H1 (cell line): ENCODE results near the gene DOP1A. TPM values are rescaled to one million over a fixed set of nuclear protein-coding genes. Genes with fewer than 3 reads are reported as not detected.

ENCODE experiments used
- BRCA1 ChIP-seq: IDR thresholded peaks from 2 replicates; pipeline ENCODE4 v1.6.1; 2012; ENCODE audit warnings: low read depth, low read length, improper control_type of control experiment
- E2F6 ChIP-seq: IDR thresholded peaks from 2 replicates; pipeline ENCODE4 v1.6.1; 2012; ENCODE audit warnings: inconsistent platforms
- EP300 ChIP-seq, 2 experiments: IDR thresholded peaks; 1 replicate in 1 of 2; 2 replicates in 1 of 2; pipeline ENCODE4 v1.6.1; 2011 to 2012; ENCODE audit warnings: low read depth in 2 of 2, low read length in 2 of 2, mild to moderate bottlenecking in 2 of 2, borderline replicate concordance in 1 of 2, inconsistent platforms in 1 of 2, moderate library complexity in 1 of 2
- MAFK ChIP-seq: IDR thresholded peaks from 2 replicates; pipeline ENCODE4 v1.6.1; 2012; ENCODE audit warnings: low read depth, mild to moderate bottlenecking, improper control_type of control experiment, low read length
- PHF8 ChIP-seq: fragments of 200-600 bp; sonication (generic); conservative IDR thresholded peaks from 2 replicates; pipeline ENCODE4 v1.7.1; 2012; ENCODE audit warnings: low read depth, mild to moderate bottlenecking, inconsistent platforms, low read length, moderate library complexity
- TAF7 ChIP-seq: optimal IDR thresholded peaks from 2 replicates; pipeline ENCODE3; 2011; ENCODE audit warnings: low read depth, mild to moderate bottlenecking, inconsistent platforms, low read length, moderate library complexity, borderline replicate concordance
- polyA plus RNA-seq, 7 experiments: library from polyadenylated mRNA; depleted of rRNA in 3 of 7; stranded (reverse) in 5 of 7; unstranded in 2 of 7; fragments of >200 nt in 5 of 7; fragments of 200-250 nt in 2 of 7; gene quantifications; 1 replicate in 5 of 7; 2 replicates in 1 of 7; 4 replicates in 1 of 7; pipeline versions ENCODE4 v1.2.1 to v1.2.3, GENCODE V29; 2011 to 2013; ENCODE audit warnings: missing spikeins in 2 of 7, mixed read lengths in 2 of 7
- total RNA-seq: library from RNA; stranded (reverse); fragmentation: NEBNext Ultra II Directional; extraction: Animal tissue kit (Norgen Biotek cat#: 25700); gene quantifications from 2 replicates; pipeline ENCODE4 v1.2.1, GENCODE V29; 2021
- TF ChIP-seq, protein P1 (sequence below): fragments of 300-600 bp; sonication (generic); IDR thresholded peaks from 2 replicates; pipeline ENCODE4 v1.7.1; 2012; ENCODE audit warnings: low read length, moderate library complexity, mild to moderate bottlenecking, inconsistent platforms; ENCODE audit not compliant: insufficient replicate concordance

The DOP1A gene
- total and polyA plus RNA-seq, 2 of the 8 experiments (the other 6 are each of a cell fraction or from before 2014, with no cell fraction given) = 7.5 to 14.7 TPM

DNA sequence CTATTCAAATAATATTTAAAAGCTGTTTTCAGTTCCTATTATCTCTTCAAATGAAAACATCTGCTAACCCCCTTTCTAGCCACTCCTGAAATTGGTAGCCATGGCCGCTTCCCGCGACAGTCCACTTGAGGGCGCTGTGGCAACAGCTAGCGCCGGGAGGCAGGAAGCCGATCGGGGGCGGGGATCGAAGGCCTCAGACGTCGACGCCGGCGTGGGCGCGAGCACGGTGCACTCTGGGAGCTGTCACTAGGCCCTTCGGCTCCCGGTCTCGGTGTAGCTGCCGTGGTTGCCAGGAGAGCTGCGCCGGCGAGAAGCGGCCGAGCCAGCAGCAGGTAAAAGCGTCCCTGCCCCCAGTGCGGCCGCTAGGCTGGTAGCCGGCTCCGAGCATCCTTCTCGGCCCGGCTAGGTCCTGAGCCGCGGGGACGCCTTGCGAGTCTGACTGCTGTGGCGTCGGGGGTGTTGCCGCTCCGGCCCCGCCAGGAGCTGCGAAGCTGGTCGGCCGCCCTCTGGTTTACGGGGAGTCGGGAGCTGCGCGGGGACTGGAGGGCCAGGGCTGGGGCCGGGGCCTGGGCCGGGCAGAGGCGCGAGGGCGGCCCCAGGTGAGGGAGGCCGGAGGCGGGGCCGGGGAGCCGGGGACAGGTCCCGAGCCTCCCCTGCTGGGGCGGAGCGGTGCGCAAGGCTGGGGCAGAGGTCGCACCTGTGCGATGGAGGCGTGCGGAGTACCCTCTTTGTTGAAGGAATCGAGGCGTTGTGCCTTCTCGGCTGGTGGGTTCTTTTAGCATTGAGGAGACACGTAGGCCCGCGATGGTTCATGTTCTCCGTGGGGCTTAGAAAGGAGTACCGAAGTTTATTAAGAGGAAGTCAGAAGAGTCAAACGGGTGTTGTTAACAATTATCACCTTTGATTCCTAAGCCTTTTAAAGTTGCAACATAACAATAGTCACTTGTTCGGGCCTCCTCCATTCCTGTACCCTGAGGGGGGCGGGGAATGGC is at the start of gene DOP1A (continued):
- TF ChIP-seq, protein P1, sequence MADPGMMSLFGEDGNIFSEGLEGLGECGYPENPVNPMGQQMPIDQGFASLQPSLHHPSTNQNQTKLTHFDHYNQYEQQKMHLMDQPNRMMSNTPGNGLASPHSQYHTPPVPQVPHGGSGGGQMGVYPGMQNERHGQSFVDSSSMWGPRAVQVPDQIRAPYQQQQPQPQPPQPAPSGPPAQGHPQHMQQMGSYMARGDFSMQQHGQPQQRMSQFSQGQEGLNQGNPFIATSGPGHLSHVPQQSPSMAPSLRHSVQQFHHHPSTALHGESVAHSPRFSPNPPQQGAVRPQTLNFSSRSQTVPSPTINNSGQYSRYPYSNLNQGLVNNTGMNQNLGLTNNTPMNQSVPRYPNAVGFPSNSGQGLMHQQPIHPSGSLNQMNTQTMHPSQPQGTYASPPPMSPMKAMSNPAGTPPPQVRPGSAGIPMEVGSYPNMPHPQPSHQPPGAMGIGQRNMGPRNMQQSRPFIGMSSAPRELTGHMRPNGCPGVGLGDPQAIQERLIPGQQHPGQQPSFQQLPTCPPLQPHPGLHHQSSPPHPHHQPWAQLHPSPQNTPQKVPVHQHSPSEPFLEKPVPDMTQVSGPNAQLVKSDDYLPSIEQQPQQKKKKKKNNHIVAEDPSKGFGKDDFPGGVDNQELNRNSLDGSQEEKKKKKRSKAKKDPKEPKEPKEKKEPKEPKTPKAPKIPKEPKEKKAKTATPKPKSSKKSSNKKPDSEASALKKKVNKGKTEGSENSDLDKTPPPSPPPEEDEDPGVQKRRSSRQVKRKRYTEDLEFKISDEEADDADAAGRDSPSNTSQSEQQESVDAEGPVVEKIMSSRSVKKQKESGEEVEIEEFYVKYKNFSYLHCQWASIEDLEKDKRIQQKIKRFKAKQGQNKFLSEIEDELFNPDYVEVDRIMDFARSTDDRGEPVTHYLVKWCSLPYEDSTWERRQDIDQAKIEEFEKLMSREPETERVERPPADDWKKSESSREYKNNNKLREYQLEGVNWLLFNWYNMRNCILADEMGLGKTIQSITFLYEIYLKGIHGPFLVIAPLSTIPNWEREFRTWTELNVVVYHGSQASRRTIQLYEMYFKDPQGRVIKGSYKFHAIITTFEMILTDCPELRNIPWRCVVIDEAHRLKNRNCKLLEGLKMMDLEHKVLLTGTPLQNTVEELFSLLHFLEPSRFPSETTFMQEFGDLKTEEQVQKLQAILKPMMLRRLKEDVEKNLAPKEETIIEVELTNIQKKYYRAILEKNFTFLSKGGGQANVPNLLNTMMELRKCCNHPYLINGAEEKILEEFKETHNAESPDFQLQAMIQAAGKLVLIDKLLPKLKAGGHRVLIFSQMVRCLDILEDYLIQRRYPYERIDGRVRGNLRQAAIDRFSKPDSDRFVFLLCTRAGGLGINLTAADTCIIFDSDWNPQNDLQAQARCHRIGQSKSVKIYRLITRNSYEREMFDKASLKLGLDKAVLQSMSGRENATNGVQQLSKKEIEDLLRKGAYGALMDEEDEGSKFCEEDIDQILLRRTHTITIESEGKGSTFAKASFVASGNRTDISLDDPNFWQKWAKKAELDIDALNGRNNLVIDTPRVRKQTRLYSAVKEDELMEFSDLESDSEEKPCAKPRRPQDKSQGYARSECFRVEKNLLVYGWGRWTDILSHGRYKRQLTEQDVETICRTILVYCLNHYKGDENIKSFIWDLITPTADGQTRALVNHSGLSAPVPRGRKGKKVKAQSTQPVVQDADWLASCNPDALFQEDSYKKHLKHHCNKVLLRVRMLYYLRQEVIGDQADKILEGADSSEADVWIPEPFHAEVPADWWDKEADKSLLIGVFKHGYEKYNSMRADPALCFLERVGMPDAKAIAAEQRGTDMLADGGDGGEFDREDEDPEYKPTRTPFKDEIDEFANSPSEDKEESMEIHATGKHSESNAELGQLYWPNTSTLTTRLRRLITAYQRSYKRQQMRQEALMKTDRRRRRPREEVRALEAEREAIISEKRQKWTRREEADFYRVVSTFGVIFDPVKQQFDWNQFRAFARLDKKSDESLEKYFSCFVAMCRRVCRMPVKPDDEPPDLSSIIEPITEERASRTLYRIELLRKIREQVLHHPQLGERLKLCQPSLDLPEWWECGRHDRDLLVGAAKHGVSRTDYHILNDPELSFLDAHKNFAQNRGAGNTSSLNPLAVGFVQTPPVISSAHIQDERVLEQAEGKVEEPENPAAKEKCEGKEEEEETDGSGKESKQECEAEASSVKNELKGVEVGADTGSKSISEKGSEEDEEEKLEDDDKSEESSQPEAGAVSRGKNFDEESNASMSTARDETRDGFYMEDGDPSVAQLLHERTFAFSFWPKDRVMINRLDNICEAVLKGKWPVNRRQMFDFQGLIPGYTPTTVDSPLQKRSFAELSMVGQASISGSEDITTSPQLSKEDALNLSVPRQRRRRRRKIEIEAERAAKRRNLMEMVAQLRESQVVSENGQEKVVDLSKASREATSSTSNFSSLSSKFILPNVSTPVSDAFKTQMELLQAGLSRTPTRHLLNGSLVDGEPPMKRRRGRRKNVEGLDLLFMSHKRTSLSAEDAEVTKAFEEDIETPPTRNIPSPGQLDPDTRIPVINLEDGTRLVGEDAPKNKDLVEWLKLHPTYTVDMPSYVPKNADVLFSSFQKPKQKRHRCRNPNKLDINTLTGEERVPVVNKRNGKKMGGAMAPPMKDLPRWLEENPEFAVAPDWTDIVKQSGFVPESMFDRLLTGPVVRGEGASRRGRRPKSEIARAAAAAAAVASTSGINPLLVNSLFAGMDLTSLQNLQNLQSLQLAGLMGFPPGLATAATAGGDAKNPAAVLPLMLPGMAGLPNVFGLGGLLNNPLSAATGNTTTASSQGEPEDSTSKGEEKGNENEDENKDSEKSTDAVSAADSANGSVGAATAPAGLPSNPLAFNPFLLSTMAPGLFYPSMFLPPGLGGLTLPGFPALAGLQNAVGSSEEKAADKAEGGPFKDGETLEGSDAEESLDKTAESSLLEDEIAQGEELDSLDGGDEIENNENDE = no peak
- TF ChIP-seq MAFK = 0 out of 2 replicates have a peak, but pooled peaks have one; percentile 1
- TF ChIP-seq EP300 (IDR thresholded peaks at IDR 0.05; ENCODE audit: borderline replicate concordance in 1 of 2, low read depth in 2 of 2, low read length in 2 of 2) = peak in 1 of 2 experiments; percentile 56; a peak in 1 of 3 replicates
- no peak for TF ChIP-seq PHF8
- no peak for TF ChIP-seq BRCA1
- peak; percentile 40 for TF ChIP-seq TAF7
- TF ChIP-seq E2F6 = peak; percentile 40
